Left ventricle myocardium inferior (tissue), 1 donor: Measurements from ENCODE around the gene BAG3. TPM values are rescaled to one million over a fixed set of nuclear protein-coding genes. Genes with fewer than 3 reads are reported as not detected.
"Not testable (repeated sequence)": the region's sequence is repeated elsewhere in the genome, so short reads cannot be mapped to it uniquely, and the experiment has no call there.

Experiments
- DNase-seq: peaks from one replicate; pipeline ENCODE4 v3.0.0-alpha.2; 2020
- H3K27ac ChIP-seq: fragments of 200-600 bp; replicated peaks from 2 replicates; pipeline ENCODE4 v1.8.0; 2021
- H3K27me3 ChIP-seq: fragments of 200-600 bp; 2 replicates; pipeline ENCODE4 v1.8.0; 2021; ENCODE audit warnings: low read depth
- H3K36me3 ChIP-seq: fragments of 200-600 bp; 2 replicates; pipeline ENCODE4 v1.8.0; 2021
- H3K4me1 ChIP-seq: fragments of 200-600 bp; 2 replicates; pipeline ENCODE4 v1.8.0; 2021
- H3K4me3 ChIP-seq: fragments of 200-600 bp; 2 replicates; pipeline ENCODE4 v1.8.0; 2021; ENCODE audit warnings: mild to moderate bottlenecking, moderate library complexity
- H3K9me3 ChIP-seq: fragments of 200-600 bp; replicated peaks from 2 replicates; pipeline ENCODE4 v1.8.0; 2021
- intact Hi-C: fragments of 100-400 bp; cut with micrococcal nuclease; formaldehyde crosslinking; loops from one replicate; pipeline ENCODE4 v1.11.0; 2022
- total RNA-seq: library from RNA; stranded (reverse); fragmentation: NEBNext Ultra II Directional; extraction: Animal tissue kit (Norgen Biotek cat#: 25700); gene quantifications from one replicate; pipeline ENCODE4 v1.2.1, GENCODE V29; 2021
- TF ChIP-seq, protein P1 (sequence below): fragments of 200-600 bp; IDR thresholded peaks from 2 replicates; pipeline ENCODE4 v1.8.0; 2021; ENCODE audit warnings: antibody characterized with exemption, mild to moderate bottlenecking, borderline replicate concordance
- donor health status: DM: no; HTN: yes; CAD: no; lungs with severe emphysema.

BAG3 gene
- total RNA-seq, 1 donor from 2014 or later: 164 TPM

DNA sequence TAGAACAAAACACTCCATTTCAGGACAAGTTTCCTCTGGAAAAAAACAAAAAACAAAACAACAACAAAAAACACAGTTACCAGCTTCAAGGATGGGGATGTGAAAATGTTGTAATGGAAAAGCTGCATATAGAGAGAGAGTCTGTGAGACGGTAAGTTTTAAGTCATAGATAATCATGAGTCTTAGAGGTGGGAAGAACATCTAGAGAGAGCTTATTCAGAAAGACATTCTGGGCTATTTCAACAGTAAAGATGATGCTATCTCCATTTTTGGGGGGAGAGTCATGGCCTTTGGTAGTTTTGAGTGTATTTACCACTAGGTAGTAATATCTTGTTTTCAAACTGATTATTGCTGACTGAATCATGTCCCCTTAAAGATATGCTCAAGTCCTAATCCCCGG is 51.4 kb downstream of the BAG3 start:
- no peaks in the 10 kb centered on the region for H3K36me3 ChIP-seq
- H3K4me1 ChIP-seq: no peaks in the 10 kb centered on the region
- DNase-seq: no peak
- intact Hi-C loops: no loop called here
- peaks cover 10% of the 10 kb centered on the region for H3K27me3 ChIP-seq
- TF ChIP-seq, protein P1, sequence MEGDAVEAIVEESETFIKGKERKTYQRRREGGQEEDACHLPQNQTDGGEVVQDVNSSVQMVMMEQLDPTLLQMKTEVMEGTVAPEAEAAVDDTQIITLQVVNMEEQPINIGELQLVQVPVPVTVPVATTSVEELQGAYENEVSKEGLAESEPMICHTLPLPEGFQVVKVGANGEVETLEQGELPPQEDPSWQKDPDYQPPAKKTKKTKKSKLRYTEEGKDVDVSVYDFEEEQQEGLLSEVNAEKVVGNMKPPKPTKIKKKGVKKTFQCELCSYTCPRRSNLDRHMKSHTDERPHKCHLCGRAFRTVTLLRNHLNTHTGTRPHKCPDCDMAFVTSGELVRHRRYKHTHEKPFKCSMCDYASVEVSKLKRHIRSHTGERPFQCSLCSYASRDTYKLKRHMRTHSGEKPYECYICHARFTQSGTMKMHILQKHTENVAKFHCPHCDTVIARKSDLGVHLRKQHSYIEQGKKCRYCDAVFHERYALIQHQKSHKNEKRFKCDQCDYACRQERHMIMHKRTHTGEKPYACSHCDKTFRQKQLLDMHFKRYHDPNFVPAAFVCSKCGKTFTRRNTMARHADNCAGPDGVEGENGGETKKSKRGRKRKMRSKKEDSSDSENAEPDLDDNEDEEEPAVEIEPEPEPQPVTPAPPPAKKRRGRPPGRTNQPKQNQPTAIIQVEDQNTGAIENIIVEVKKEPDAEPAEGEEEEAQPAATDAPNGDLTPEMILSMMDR: no peak
- H3K4me3 ChIP-seq: no peak overlapping the region
- H3K9me3 ChIP-seq: peaks cover 3% of the 10 kb centered on the region
- no peak overlapping the region for H3K27ac ChIP-seq

DNA sequence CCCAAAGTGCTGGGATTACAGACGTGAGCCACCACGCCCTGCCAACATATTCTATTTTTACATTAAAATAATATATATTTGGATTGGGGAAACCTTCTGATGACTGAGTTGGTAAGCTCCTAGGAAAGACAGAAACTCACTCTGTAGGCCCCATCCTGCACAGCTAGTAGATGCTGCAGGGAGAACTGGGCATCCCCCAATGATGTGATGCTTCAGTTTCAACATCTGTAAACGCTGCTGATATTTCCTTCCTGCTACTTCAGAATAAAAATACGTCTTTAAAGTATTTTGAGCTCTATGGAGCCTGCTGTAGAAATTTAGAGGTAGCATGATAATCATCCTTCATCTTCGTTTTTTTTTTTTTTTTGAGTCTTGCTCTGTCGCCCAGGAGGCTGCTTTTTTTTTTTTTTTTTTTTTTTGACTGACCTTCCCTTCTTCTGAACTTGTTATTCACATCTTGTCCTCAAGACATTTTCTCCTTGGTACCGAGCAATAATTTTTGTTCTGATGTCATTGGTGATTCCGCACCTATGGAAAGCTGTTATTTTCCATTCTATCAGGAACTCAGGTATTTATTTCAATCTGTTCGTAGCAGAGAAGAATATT is 52.8 kb downstream of the BAG3 start:
- intact Hi-C loops: no loop called here
- Histone ChIP-seq H3K36me3 (no peaks in the 10 kb centered on the region), H3K9me3 (peaks cover 3% of the 10 kb centered on the region), H3K4me1 (no peaks in the 10 kb centered on the region), H3K4me3 (no peak overlapping the region), H3K27me3 (peaks cover 1% of the 10 kb centered on the region), H3K27ac (no peak overlapping the region)
- TF ChIP-seq, protein P1: no peak
- DNase-seq: no peak

DNA sequence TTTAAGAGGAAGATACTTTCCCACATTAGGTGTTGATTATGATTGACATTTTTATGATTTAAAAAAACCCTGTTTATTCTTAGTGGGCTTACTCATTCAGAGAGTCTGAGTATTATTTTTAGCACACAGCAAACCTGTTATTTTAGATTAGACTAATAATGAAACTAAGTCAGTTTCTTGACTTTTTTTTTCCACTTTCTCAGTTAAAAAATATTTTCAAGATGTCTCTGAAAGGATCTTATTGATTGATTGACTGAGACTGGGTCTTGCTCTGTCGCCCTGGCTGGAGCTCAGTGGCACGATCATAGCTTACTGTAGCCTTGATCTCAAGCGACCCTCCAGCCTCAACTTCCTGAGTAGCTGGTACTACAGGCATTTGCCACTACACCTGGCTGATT is 54.3 kb downstream of the BAG3 start:
- no peak overlapping the region for H3K4me3 ChIP-seq
- no peaks in the 10 kb centered on the region for H3K4me1 ChIP-seq
- H3K9me3 ChIP-seq: peaks cover 3% of the 10 kb centered on the region
- intact Hi-C loops: no loop called here
- H3K27me3 ChIP-seq: no peaks in the 10 kb centered on the region
- DNase-seq: no peak
- H3K36me3 ChIP-seq: no peaks in the 10 kb centered on the region
- H3K27ac ChIP-seq: no peak overlapping the region
- TF ChIP-seq, protein P1: no peak

DNA sequence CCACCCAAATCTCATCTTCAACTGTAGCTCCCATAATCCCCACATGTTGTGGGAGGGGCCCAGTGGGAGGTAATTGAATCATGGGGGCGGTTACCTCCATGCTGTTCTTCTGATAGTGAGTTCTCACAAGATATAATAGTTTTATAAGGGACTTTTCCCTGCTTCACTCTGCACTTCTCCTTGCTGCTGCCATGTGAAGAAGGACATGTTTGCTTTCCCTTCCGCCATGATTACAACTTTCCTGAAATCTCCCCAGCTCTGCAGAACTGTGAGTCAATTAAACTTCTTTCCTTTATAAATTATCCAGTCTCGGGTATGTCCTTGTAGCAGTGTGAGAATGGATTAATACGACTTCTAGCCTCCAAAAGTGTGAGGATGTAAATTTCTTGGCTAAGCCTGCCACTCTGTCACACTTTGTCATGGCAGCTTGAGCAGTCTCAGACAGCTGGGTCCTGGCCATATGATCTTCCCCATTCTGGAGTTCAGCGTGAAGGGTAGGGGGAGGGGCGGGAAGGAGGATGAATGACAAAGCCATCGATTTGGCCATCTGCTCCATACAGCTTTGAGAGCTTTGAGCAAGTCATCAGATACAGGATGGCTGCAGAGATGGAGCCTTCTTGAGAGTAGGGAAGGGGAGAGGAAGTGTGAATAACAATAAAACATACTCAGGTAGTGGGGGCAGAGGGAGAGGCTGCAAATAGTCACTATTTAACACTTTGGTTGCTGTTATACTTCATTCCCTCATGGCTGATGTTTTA is 55.5 kb downstream of the BAG3 start:
- H3K27me3 ChIP-seq: no peaks in the 10 kb centered on the region
- DNase-seq: no peak
- no peak overlapping the region for H3K27ac ChIP-seq
- TF ChIP-seq, protein P1: no peak
- H3K36me3 ChIP-seq: no peaks in the 10 kb centered on the region
- no peak overlapping the region for H3K4me3 ChIP-seq
- H3K9me3 ChIP-seq: peaks cover 3% of the 10 kb centered on the region
- intact Hi-C loops: no loop called here
- no peaks in the 10 kb centered on the region for H3K4me1 ChIP-seq

DNA sequence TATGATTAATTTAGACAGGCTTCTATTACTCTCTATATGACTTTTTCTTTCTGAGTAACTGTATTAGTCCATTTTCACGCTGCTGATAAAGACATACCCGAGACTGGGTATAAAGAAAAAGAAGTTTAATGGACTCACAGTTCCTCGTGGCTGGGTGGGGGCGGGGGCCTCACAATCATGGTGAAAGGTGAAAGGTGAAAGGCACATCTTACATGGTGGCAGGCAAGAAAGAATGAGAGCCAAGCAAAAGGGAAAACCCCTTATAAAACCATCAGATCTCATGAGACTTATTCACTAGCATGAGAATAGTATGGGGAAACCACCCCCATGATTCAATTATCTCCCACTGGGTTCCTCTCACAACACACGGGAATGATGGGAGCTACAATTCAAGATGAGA is 56.2 kb downstream of the BAG3 start:
- intact Hi-C loops, H3K4me3 ChIP-seq: not testable (repeated sequence)

DNA sequence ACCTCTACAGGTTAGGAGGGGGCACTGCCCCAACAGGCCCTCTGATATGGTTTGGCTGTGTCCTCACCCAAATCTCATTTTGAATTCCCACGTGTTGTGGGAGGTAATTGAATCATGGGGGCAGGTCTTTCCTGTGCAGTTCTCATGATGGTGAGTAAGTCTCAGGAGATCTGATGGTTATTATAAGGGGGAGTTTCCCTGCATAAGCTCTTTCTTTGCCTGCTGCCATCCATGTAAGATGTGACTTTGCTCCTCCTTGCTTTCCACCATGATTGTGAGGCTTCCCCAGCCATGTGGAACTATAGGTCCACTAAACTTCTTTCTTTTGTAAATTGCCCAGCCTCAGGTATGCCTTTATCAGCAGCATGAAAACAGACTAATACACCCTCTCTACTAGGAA is 59.8 kb downstream of the BAG3 start:
- H3K9me3 ChIP-seq, H3K27me3 ChIP-seq, H3K4me3 ChIP-seq, DNase-seq, H3K36me3 ChIP-seq, H3K27ac ChIP-seq, intact Hi-C loops, H3K4me1 ChIP-seq: not testable (repeated sequence)

More for the DNA sequence above, 56.2 kb downstream of the BAG3 start:
- not testable (repeated sequence) for DNase-seq, H3K4me1 ChIP-seq, H3K27me3 ChIP-seq, H3K27ac ChIP-seq, H3K9me3 ChIP-seq, H3K36me3 ChIP-seq
